Testis (tissue), 3 donors: ENCODE measurements around the gene TGM6. TPM values are rescaled to one million over a fixed set of nuclear protein-coding genes. Genes with fewer than 3 reads are reported as not detected.

Experiments used
- DNase-seq: peaks from one replicate; pipeline ENCODE4 v3.0.0-alpha.2; 2019
- H3K27ac ChIP-seq, 2 donors: fragments of 200-600 bp; sonication (generic); one replicate each; pipeline ENCODE4 v1.5.1; 2019
- H3K27me3 ChIP-seq: fragments of 200-600 bp; sonication (generic); one replicate; pipeline ENCODE4 v1.5.1; 2019
- H3K36me3 ChIP-seq: fragments of 200-600 bp; sonication (generic); one replicate; pipeline ENCODE4 v1.5.1; 2017; ENCODE audit warnings: low read depth; ENCODE audit errors: missing control alignments
- H3K4me1 ChIP-seq: fragments of 200-600 bp; sonication (generic); one replicate; pipeline ENCODE4 v1.5.1; 2019
- H3K4me3 ChIP-seq, 2 donors: fragments of 200-600 bp; sonication (generic); one replicate each; pipeline ENCODE4 v1.5.1; 2017 to 2019
- H3K9me3 ChIP-seq: fragments of 200-600 bp; sonication (generic); one replicate; pipeline ENCODE4 v1.5.1; 2017
- POLR2A ChIP-seq: fragments of 450-650 bp; IDR thresholded peaks from one replicate; pipeline ENCODE4 v1.6.1; 2017; ENCODE audit warnings: antibody characterized with exemption, mild to moderate bottlenecking, moderate library complexity
- WGBS, 2 donors: methylation state at CpG; one replicate each; pipeline ENCODE4 v1.1.5; 2018; 5-methylcytosine and 5-hydroxymethylcytosine counted together
- intact Hi-C: fragments of 100-400 bp; cut with DNase I; formaldehyde crosslinking; loops from one replicate; pipeline ENCODE4 v1.15.1; 2023; ENCODE audit warnings: low total_unique reads
- polyA plus RNA-seq: library from polyadenylated mRNA; stranded (reverse); fragments of 350-450 nt; fragmentation: Illumina TruSeq; extraction: RNeasy Lipid Tissue Mini Kit (QIAGEN cat#74804); gene quantifications from one replicate; pipeline ENCODE4 v1.2.3, GENCODE V29; 2014; ENCODE audit warnings: low read depth, low replicate concordance; ENCODE audit not compliant: insufficient read depth
- total RNA-seq, 2 donors: library from RNA; depleted of rRNA; stranded (reverse); fragments of >200 nt; gene quantifications; one replicate each; pipeline ENCODE4 v1.2.3, GENCODE V29; 2016
- TF ChIP-seq, protein P1 (sequence below), 3 experiments: fragments of 450-650 bp in 2 of 3; fragments of 200-600 bp in 1 of 3; sonication (generic) in 1 of 3; IDR thresholded peaks; one replicate each; pipeline ENCODE4 v1.5.1; 2016 to 2019; ENCODE audit warnings: antibody characterized with exemption in 3 of 3, mild to moderate bottlenecking in 2 of 3, moderate library complexity in 1 of 3

Gene TGM6
- total and polyA plus RNA-seq, 3 donors from 2014 or later = not detected

DNA sequence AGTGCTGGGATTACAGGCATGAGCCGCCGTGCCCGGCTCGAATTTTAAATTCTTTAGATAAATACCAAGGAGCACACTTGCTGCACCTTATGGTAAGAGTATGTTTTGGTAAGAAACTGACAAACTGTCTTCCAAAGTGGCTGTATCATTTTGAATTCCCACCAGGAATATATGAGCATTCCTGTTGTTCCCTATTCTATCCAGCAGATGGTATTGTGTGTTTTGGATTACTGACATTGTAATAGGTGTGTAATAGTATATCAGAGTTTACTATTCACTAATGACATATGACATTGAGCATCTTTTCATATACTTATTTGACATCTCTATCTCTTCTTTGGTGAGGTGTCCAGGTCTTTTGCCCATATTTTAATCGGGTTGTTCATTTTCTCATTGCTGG, 40.5 kb downstream of the TGM6 start:
- no peak for DNase-seq
- H3K27me3 ChIP-seq = no peaks in the 10 kb centered on the region
- no peaks in the 10 kb centered on the region for H3K4me1 ChIP-seq
- H3K9me3 ChIP-seq = no peaks in the 10 kb centered on the region
- WGBS, 2 donors = 87% methylated on average over 5 of the region's 5 CpGs
- TF ChIP-seq POLR2A = no peak
- H3K4me3 ChIP-seq = no peak overlapping the region
- intact Hi-C loops = no loop called here
- no peak overlapping the region for H3K27ac ChIP-seq
- no peaks in the 10 kb centered on the region for H3K36me3 ChIP-seq

DNA sequence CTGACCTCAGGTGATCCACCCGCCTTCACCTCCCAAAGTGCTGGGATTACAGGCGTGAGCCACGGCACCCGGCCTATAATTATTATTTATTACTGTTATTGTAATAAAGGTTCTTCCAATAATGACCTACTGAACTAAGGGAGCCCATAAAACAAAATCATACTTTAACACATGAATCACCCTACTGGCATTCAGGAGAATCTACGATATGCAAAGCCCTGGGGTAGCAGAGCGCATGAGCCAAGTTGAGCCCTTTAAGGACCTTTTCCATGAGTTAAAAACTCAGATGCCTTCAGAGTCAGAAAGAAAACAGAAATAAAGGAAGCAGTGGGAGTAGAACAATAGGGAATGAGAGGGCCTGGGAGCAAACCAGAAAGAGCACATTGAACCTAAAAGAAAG, 48.4 kb downstream of the TGM6 start:
- TF ChIP-seq, protein P1, sequence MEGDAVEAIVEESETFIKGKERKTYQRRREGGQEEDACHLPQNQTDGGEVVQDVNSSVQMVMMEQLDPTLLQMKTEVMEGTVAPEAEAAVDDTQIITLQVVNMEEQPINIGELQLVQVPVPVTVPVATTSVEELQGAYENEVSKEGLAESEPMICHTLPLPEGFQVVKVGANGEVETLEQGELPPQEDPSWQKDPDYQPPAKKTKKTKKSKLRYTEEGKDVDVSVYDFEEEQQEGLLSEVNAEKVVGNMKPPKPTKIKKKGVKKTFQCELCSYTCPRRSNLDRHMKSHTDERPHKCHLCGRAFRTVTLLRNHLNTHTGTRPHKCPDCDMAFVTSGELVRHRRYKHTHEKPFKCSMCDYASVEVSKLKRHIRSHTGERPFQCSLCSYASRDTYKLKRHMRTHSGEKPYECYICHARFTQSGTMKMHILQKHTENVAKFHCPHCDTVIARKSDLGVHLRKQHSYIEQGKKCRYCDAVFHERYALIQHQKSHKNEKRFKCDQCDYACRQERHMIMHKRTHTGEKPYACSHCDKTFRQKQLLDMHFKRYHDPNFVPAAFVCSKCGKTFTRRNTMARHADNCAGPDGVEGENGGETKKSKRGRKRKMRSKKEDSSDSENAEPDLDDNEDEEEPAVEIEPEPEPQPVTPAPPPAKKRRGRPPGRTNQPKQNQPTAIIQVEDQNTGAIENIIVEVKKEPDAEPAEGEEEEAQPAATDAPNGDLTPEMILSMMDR (IDR thresholded peaks at IDR 0.05) = no peak
- no peak for TF ChIP-seq POLR2A
- WGBS, 2 donors = 74 to 79% methylated on average over 6 of the region's 6 CpGs
- no peaks in the 10 kb centered on the region for H3K27me3 ChIP-seq
- intact Hi-C loops = no loop called here
- H3K4me3 ChIP-seq = no peak overlapping the region
- no peak overlapping the region for H3K27ac ChIP-seq
- no peaks in the 10 kb centered on the region for H3K36me3 ChIP-seq
- H3K4me1 ChIP-seq = no peaks in the 10 kb centered on the region
- DNase-seq = no peak
- H3K9me3 ChIP-seq = no peaks in the 10 kb centered on the region

DNA sequence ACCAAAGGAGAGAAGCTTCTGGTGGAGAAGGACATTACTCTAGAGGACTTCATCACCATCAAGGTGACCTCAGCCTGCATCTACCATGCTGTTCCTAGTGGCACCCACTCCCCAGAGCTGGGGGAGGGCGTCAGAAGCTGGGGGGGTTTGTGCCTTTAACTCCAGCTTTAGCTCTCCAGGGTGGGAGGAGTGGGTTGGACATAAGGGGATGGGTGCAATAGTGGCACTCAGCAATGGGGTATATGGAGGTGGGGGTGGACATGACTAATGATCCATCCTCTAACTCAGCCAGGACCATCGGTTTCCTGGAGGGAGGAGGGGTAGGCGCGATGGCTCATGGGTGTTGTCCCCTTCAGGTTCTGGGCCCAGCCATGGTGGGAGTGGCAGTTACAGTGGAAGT, 49.8 kb downstream of the TGM6 start:
- intact Hi-C loops = no loop called here
- no peaks in the 10 kb centered on the region for H3K4me1 ChIP-seq
- H3K9me3 ChIP-seq = no peaks in the 10 kb centered on the region
- TF ChIP-seq, protein P1 (IDR thresholded peaks at IDR 0.05) = no peak
- TF ChIP-seq POLR2A = no peak
- H3K36me3 ChIP-seq = no peaks in the 10 kb centered on the region
- H3K27ac ChIP-seq = no peak overlapping the region
- 86 to 90% methylated on average over 3 to 4 of the region's 4 CpGs for WGBS, 2 donors
- H3K27me3 ChIP-seq = no peaks in the 10 kb centered on the region
- DNase-seq = no peak
- no peak overlapping the region for H3K4me3 ChIP-seq

DNA sequence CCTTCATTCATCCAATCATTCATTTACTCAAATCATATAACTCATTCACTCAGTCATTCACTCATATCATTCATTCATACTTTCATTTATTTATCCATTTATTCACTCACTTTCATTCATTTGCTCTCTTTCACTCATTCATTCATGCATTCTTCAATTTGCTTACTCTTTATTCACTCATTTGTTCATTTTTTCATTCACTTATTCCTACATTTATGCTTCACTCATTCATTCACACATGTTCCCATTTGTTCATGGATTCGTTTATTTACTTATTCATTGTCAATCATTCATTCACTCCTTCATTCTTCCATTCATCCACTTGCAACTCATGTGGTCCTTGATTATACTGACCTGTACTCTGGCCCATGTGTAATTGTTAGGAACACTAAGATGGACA, 50.5 kb downstream of the TGM6 start:
- no peak for TF ChIP-seq POLR2A
- TF ChIP-seq, protein P1 (IDR thresholded peaks at IDR 0.05) = no peak
- no peak for DNase-seq
- Histone ChIP-seq H3K4me1 (no peaks in the 10 kb centered on the region), H3K27ac (no peak overlapping the region), H3K4me3 (no peak overlapping the region), H3K27me3 (no peaks in the 10 kb centered on the region), H3K36me3 (no peaks in the 10 kb centered on the region), H3K9me3 (no peaks in the 10 kb centered on the region)
- intact Hi-C loops = no loop called here
- WGBS, 2 donors = 57 to 73% methylated on average over 1 of the region's 1 CpG

DNA sequence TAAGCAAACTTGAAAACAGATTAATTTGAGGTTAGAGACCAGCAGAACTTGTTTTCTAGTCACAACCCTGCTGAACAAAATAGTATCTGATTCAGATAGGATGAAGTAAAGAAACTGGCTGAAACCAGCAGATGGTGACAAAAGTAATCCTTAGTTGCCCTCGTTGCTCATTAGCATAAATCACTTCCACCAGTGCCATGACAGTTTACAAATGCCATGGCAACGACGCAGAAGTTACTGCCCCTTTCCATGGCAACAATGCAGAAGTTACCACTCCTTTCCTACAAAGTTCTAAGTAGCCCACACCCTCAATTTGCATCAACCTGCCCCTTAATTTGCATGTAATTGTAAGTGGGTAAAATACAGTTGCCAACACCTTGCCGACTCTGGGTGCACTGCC, 66.1 kb downstream of the TGM6 start:
- TF ChIP-seq, protein P1 (IDR thresholded peaks at IDR 0.05) = no peak
- no peak for TF ChIP-seq POLR2A
- Histone ChIP-seq H3K36me3 (no peaks in the 10 kb centered on the region), H3K27me3 (no peaks in the 10 kb centered on the region), H3K9me3 (no peaks in the 10 kb centered on the region), H3K27ac (no peak overlapping the region), H3K4me3 (no peak overlapping the region), H3K4me1 (no peaks in the 10 kb centered on the region)
- WGBS, 2 donors = 57 to 70% methylated on average over 4 of the region's 4 CpGs
- no peak for DNase-seq
- intact Hi-C loops = no loop called here
